HepG2 (cell line): Measurements from ENCODE around the gene C22orf15. TPM values are rescaled to one million over a fixed set of nuclear protein-coding genes. Genes with fewer than 3 reads are reported as not detected.

Experiments used
- ATF7 ChIP-seq, 2 experiments: fragments of 450-650 bp in 1 of 2; sonication (generic) in 1 of 2; formaldehyde crosslinking in 1 of 2; IDR thresholded peaks; 2 replicates each; pipeline versions ENCODE4 v1.4.0 to v1.6.1; 2016 to 2020; ENCODE audit warnings: antibody characterized with exemption in 1 of 2, mild to moderate bottlenecking in 1 of 2, missing genetic modification reagents in 1 of 2
- ATF7-NPFF ChIP-seq: sonication (generic); formaldehyde crosslinking; IDR thresholded peaks from 2 replicates; pipeline ENCODE4 v1.8.1; 2023; ENCODE audit warnings: mild to moderate bottlenecking, low read depth, missing genetic modification reagents, moderate library complexity
- CBFB ChIP-seq: sonication (generic); formaldehyde crosslinking; IDR thresholded peaks from 2 replicates; pipeline ENCODE4 v1.4.0; 2020; ENCODE audit warnings: missing genetic modification reagents
- DR1 ChIP-seq: sonication (generic); formaldehyde crosslinking; IDR thresholded peaks from 2 replicates; pipeline ENCODE4 v1.8.0; 2021; ENCODE audit warnings: mild to moderate bottlenecking, missing genetic modification reagents, inconsistent platforms
- ELF3 ChIP-seq: IDR thresholded peaks from 2 replicates; pipeline ENCODE4 v1.6.1; 2016; ENCODE audit warnings: missing genetic modification reagents, missing compliant biosample characterization
- FOXK1 ChIP-seq: sonication (generic); formaldehyde crosslinking; IDR thresholded peaks from 2 replicates; pipeline ENCODE4 v1.4.0; 2020; ENCODE audit warnings: low read depth, missing genetic modification reagents, borderline replicate concordance
- GABPA ChIP-seq, 2 experiments: IDR thresholded peaks; 2 replicates each; pipeline ENCODE4 v1.6.1; 2011 to 2016; ENCODE audit warnings: low read depth in 2 of 2, low read length in 1 of 2, missing biosample characterization in 1 of 2, missing genetic modification characterization in 1 of 2
- HMGXB4 ChIP-seq, 2 experiments: sonication (generic) in 1 of 2; formaldehyde crosslinking in 1 of 2; IDR thresholded peaks; 2 replicates each; pipeline versions ENCODE4 v1.4.0 to v1.6.1; 2018 to 2020; ENCODE audit warnings: missing genetic modification reagents in 2 of 2, borderline replicate concordance in 1 of 2, low read depth in 1 of 2, mild to moderate bottlenecking in 1 of 2, missing biosample characterization in 1 of 2
- KLF12 ChIP-seq: sonication (generic); formaldehyde crosslinking; IDR thresholded peaks from 2 replicates; pipeline ENCODE4 v1.4.0; 2020; ENCODE audit warnings: missing genetic modification reagents, borderline replicate concordance
- PHF5A ChIP-seq: IDR thresholded peaks from one replicate; pipeline ENCODE4 v1.6.1; 2018; ENCODE audit warnings: low read depth, missing genetic modification reagents; ENCODE audit not compliant: unreplicated experiment
- RXRB ChIP-seq: IDR thresholded peaks from 2 replicates; pipeline ENCODE4 v1.6.1; 2016; ENCODE audit warnings: borderline replicate concordance, missing genetic modification reagents, missing compliant biosample characterization
- SRSF1 ChIP-seq: fragments of 200-400 bp; formaldehyde crosslinking; optimal IDR thresholded peaks from 2 replicates; pipeline ENCODE3; 2017; ENCODE audit warnings: mild to moderate bottlenecking, low read depth, low read length, moderate library complexity
- YY1 ChIP-seq: IDR thresholded peaks from 2 replicates; pipeline ENCODE4 v1.6.1; 2011; ENCODE audit warnings: low read length, low read depth, moderate library complexity, mild to moderate bottlenecking; ENCODE audit not compliant: insufficient read depth, insufficient replicate concordance
- ZIK1 ChIP-seq: sonication (generic); formaldehyde crosslinking; IDR thresholded peaks from 2 replicates; pipeline ENCODE4 v1.5.0; 2020; ENCODE audit warnings: mild to moderate bottlenecking, low read depth, missing genetic modification reagents, borderline replicate concordance
- polyA plus RNA-seq, 8 experiments: library from polyadenylated mRNA; depleted of rRNA in 3 of 8; stranded (reverse) in 7 of 8; unstranded in 1 of 8; fragments of >200 nt; fragmentation: Illumina TruSeq in 4 of 8; extraction: Trizol in 4 of 8; gene quantifications; 2 replicates each; pipeline versions ENCODE4 v1.2.1 to v1.2.3, GENCODE V29; 2011 to 2016; ENCODE audit warnings: low read depth in 4 of 8, missing spikeins in 1 of 8, mixed read lengths in 1 of 8; ENCODE audit not compliant: insufficient read depth in 1 of 8
- total RNA-seq, 5 experiments: library from RNA; depleted of rRNA; stranded (reverse); fragments of >200 nt; fragmentation: Illumina TruSeq; extraction: Trizol; gene quantifications; 2 replicates each; pipeline ENCODE4 v1.2.3, GENCODE V29; 2016; ENCODE audit warnings: low read depth in 1 of 5

The C22orf15 gene
- total and polyA plus RNA-seq, 2 of the 13 experiments (the other 11 are each of a cell fraction or from before 2014, with no cell fraction given): not detected

GRCh38 chr22:23786261-23786710 is 23.5 kb downstream of the C22orf15 start (continued):
- TF ChIP-seq HMGXB4 (CRISPR knock-in tag; IDR thresholded peaks at IDR 0.05; ENCODE audit: borderline replicate concordance in 1 of 2, low read depth in 1 of 2) (peak in 1 of 2 experiments; percentile 33; a peak in 2 of 4 replicates), ZIK1 (CRISPR knock-in tag) (no peak), DR1 (CRISPR knock-in tag) (peak; percentile 8; the same call in 1 of the 2 replicates), CBFB (CRISPR knock-in tag) (0 out of 2 replicates have a peak, but pooled peaks have one; percentile 4), KLF12 (CRISPR knock-in tag) (0 out of 2 replicates have a peak, but pooled peaks have one; percentile 20), ELF3 (CRISPR knock-in tag) (no peak), FOXK1 (CRISPR knock-in tag) (no peak), SRSF1 (no peak), ATF7-NPFF (no peak), PHF5A (CRISPR knock-in tag) (no peak), YY1 (no peak), GABPA (IDR thresholded peaks at IDR 0.05; ENCODE audit: low read depth, low read length) (no peak), GABPA (CRISPR knock-in tag; IDR thresholded peaks at IDR 0.05; ENCODE audit: low read depth) (no peak), RXRB (0 out of 2 replicates have a peak, but pooled peaks have one; percentile 27), ATF7 (IDR thresholded peaks at IDR 0.05) (no peak), ATF7 (CRISPR knock-in tag; IDR thresholded peaks at IDR 0.05) (no peak)
